GM21786 (cell line): Measurements from ENCODE around the gene CEP170B.

ENCODE experiments used
- ATAC-seq: cut with Tn5 transposase; IDR thresholded peaks from one replicate; pipeline ENCODE4 v1.9.1; 2021; ENCODE audit not compliant: unreplicated experiment

The CEP170B gene

DNA sequence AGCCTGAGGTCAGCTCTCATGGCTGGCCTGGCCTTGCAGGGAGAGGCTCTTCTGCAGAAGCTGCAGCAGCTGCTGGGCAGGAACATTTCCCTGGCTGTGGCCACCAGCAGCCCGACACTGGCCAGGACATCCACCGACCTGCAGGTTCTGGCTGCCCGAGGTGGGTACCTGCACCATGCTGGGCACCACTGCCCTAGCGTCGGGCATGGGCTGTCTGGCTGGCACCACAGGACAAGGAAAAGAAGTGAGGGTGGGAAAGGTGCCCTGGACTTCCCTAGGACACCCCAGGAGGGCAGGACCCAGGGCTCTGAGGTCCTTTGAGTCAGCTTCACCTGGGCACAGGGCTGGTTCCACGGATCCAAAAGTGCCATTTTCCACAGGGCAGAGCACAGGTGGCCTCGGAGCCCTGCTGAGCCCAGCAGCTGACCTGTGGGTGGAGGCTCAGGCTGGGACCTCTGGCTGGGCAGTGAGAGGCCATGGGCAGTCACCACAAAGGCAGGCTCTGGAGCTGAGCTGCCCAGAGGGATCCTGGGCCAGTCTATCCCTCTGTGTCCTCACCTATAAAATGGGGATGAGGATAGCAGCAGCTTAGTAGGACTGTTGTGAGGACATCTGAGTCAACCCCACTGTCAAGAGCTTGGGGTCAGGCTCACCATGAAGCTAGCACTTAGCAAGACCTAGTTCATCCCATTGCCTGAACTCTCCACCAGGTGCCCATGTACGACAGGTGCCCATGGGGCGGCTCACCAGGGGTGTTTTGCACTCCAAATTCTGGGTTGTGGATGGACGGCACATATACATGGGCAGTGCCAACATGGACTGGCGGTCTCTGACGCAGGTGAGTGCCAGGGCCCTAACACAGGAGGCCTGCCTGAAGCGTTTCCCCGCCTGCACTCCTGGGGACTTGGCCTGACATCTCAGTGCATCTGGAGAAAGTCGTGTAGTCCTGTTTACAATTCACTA lies 64.5 kb downstream of the CEP170B start:
- no peak for ATAC-seq

DNA sequence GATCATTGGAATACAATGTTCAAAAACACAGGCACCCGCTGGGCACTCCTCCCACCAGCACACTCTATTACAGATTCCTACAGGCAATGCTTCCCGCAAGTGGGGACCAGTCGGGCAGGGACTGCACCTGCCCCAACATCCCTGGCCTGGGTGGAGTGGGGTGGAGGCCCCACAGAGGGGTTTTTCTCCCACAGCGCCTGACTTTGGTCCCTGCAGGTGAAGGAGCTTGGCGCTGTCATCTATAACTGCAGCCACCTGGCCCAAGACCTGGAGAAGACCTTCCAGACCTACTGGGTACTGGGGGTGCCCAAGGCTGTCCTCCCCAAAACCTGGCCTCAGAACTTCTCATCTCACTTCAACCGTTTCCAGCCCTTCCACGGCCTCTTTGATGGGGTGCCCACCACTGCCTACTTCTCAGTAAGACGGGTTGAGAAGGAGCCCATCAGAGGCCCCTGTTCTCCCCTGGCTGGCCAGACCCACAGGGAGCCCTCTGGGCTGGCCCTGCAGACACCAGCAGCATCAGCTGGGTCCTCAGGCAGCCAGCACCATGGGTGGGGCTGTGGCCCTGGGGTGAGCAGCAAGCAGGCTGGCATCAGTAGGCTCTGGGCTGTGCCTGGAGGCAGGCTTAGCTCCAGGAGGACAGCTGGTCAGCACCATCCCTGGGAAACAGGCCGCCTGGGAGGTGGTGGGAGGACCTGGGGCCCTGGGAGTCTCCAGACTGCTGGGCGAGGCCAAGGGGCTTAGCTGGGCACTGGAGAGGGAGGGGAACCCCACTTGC lies 65.6 kb downstream of the CEP170B start:
- ATAC-seq = no peak

DNA sequence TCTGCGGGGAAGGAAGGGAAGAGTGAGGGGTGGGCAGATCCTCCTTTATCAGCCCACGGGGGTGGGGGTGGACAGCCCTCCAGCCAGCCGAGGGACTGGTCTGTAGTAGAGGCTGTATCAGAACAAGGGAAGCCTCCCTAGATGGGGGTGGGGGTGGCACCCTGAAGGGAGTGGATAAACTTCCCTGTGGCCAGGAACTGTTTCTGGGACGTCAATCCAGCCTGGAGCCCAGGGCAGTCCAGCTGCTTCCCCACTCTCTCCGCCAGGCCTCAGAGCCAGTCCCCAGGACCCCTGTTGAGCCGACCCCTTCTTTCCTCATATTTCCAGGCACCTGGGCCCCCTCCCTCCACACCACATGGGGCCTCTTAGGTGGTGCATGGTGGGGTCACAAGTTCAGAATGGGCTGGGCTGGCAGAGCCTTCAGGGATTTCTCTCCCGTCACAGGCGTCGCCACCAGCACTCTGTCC lies 66.3 kb downstream of the CEP170B start:
- no peak for ATAC-seq

DNA sequence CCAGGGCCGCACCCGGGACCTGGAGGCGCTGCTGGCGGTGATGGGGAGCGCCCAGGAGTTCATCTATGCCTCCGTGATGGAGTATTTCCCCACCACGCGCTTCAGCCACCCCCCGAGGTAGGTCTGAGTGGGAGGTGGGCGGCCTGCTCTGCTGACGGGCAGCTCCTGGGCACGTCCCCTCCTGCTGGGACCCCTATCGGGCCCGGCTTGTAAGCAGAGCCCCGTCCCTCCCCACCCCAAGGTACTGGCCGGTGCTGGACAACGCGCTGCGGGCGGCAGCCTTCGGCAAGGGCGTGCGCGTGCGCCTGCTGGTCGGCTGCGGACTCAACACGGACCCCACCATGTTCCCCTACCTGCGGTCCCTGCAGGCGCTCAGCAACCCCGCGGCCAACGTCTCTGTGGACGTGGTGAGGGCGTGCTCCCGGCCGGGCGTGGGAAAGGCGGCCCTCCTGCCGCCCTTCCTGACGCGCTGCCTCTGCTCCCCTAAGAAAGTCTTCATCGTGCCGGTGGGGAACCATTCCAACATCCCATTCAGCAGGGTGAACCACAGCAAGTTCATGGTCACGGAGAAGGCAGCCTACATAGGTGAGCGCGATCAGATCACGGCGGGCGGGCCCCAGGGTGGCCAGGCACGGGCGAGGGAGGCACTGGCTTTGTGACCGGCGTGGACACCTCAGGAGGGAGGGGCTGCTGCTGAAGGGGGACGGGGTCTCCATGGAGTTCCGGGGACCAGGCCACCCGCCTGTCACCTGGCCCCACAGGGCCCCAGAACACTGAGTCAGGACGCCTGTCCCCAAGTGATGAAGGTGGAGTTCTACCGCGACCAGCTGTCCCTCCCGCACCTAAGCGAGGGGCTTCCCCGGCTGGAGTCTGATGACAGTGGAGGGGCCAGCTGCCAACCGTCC lies 67.0 kb downstream of the CEP170B start:
- no peak for ATAC-seq

DNA sequence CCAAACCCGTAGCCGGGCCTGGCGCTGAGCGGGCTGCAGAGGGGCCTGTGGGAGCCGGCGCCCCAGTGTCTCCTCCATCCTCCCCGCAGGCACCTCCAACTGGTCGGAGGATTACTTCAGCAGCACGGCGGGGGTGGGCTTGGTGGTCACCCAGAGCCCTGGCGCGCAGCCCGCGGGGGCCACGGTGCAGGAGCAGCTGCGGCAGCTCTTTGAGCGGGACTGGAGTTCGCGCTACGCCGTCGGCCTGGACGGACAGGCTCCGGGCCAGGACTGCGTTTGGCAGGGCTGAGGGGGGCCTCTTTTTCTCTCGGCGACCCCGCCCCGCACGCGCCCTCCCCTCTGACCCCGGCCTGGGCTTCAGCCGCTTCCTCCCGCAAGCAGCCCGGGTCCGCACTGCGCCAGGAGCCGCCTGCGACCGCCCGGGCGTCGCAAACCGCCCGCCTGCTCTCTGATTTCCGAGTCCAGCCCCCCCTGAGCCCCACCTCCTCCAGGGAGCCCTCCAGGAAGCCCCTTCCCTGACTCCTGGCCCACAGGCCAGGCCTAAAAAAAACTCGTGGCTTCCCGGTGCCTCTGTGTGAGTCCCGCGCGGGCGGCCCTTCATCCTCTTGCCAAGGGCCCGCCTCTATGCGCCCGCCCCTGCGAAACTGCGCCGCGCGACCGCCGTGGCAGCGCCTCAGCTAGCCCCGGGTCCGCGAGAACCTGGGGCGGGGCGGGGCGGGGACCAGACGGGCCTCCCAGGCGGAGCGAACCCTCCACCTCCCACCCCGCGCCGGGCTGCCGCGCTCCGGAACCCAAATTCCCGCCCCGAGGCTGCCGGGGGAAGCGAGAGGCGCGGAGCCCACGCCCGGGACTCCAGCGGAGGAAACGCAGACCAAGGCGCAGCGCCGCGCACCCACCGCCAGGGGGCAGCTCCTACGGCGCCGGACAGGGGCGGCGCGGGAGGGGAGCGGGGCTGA lies 67.9 kb downstream of the CEP170B start:
- ATAC-seq = peak; percentile 56

DNA sequence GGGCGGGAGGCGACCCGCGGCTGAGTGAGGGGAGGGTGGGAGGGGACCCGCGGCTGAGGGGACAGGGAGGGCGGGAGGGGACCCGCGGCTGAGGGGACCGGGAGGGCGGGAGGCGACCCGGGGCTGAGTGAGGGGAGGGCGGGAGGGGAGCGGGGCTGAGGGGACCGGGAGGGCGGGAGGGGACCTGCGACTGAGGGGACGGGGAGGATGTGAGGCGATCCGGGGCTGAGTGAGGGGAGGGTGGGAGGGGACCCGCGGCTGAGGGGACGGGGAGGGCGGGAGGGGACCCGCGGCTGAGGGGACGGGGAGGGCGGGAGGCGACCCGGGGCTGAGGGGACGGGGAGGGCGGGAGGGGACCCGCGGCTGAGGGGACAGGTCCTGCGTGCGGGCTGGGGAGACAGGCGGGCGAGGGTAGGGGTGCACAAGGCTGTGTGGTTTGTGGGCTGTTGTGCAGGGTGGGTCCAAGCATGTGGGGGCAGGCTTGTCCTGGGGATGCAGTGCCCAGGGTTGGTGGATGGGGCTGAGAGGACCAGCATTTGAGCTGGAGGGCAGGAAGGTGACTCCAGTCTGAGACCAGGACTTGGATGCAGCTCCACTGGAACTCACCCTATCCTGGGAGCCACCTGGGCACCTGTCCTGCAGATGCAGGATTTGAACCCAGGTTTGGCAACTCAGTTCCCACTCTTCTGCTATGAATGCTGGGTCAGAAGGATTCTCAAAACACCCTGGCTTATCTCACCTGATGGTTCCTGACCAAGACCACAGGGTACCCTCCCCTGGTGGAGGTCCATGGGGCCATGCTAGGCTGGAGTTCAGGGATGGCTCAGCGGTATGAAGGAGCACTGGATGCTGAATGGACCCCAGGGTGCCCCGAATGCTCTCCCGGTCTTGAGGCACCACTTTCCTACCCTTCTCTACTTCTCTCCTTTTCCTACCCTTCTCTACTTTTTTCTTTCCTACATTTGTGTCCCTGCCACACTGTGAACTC lies 69.0 kb downstream of the CEP170B start:
- ATAC-seq = no peak

DNA sequence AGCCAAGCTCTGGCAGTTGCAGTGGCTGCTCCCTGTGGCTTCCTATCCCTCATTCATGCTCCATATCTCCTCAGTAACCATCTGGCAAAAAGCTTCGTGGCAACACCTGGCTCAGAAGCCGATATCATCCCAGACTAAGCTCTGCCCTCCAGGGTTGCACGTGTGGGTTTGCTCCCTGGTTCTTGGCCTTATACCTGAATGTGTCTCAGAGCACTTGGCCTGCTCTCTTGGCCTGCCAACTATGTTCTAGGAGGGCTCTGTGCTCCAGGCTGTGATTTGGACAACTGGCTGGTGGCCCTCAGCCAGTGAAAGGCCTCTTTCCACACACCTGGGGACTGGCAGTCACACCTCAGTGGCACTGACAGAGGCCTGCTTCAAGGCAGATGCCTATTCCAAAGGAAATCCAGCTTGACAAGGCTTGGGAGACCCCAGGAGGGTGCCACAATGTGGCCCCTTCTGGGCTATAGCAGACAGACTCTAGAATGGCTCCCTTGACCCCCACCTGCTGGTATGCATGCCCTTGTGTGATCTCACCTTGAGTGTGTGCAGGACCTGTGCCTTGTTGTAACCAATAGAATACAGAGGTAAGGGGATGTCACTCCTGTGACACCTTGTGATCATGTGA lies 70.1 kb downstream of the CEP170B start:
- no peak for ATAC-seq

DNA sequence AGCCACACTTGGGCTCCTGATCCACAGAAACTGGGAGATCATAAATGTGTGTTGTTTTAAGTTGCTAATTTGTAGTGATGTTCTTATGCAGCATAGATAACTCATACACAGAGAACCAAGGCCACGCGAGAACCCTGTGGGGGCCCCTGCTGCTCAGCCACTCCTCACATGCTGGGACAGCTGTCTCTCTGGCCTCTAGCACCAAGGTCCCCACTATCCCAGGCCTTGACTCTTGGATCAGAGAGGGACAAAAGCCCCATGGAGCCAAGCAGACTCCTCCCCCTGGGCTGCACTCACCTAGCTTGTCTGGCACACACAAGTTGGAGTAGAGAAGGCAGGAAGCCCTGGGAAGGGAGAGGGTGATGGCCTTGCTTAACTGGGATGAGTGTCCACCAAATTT lies 70.9 kb downstream of the CEP170B start:
- ATAC-seq = no peak

DNA sequence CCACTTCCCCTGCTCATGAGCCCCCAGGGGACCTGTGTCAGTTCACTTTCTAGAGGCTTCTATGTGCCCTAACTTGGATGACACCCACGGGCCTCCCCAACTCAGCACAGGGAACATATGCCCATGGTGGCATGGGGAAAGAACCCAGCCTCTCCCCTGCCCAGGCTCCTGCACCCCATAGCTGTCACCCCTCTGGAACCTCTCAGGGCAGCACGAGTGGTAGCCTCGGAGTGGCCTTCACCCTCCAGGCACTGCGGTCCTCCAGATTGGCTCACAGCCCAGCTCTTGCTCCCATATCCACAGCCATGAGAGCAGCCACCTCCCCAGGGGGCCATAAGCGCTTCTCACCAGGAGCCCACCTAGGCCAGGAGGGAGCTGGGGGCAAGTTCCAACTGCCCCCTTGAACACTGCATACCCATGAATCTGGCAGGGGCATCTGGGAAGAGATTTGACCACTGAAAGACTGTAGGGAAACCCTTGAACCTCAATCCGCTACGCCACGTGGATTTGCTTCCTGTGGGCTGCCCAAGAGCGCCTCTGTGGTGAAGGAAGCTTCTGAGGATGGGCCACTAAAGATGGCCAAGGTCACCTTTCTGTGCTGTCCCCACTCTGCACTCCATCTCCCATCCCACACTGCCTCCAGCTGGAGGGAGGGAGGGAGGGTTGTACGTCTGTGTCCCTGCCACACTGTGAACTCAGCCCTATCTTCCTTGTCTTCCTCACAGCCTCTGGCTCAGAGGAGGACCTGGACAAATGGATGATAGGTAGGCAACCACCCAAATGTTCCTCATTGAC lies 71.5 kb downstream of the CEP170B start:
- no peak for ATAC-seq

DNA sequence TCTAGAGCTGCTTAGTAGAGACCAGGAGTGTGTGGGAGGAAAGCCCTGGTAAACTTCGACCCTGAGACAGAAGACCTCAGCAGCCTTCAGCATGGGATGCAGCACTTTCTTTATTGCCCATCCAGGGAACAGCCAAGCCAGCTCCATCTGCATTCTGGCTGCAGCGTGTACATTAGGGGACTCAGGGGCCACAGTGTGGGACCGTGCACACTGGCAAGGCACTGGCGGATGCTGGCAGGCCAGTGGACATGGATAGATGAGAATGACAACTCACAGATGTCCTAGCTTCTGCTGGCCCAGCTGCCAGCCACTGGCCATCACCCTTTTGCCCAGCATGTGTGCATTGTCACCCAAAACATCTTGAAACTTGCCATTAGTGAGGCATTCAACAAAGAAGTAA lies 72.1 kb downstream of the CEP170B start:
- no peak for ATAC-seq

DNA sequence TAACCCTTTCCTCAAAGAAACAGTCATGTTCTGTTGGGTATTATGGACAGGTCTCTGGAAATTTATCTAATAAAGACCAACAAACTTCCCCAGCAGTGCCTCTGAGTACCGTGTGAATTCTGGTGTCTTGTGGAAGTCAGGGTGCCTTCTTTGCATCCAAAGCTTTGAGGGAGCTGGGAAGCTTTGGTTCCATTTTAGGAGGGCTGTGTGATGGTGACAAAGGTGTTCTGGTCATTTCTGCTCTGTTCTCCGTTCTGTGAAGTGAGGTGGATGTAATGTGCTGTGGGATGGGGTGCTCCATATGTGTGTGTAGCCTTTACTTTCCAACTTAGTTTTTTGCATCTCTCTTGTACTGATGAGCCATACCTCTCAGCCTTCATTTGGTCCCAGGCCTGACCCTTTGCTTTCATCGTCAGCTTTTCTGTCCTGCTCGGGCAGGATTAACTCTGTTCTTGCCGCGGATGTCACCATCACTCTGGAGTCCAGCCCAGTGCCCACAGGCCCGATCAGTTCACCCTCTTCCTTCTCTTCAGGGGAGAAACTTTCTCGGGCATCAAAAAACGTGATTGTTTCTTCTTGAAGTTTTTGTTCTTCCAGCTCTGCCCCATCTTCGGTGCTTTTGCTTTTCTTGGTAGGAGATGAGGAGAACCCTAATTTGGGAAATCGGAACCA lies 72.8 kb downstream of the CEP170B start:
- ATAC-seq = no peak

DNA sequence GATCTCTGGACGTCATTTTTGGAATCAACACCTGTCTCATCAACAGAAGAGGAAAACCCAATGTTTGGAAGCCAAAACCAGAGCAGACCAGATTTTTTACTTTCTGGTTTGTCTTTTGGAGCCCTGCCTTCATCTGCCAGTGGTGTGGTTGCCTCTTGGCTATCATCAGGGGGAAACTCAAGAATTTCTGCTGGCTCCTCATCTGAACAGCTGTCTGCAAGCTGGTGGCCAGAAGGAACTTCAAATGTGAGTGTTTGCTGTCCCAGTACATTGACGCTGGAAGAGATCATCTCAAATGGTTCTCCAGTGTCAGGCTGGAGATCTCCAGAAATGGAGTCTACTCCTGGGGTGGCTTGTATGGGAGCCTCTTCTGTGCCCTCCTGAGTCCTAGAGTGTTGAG lies 73.4 kb downstream of the CEP170B start:
- no peak for ATAC-seq

DNA sequence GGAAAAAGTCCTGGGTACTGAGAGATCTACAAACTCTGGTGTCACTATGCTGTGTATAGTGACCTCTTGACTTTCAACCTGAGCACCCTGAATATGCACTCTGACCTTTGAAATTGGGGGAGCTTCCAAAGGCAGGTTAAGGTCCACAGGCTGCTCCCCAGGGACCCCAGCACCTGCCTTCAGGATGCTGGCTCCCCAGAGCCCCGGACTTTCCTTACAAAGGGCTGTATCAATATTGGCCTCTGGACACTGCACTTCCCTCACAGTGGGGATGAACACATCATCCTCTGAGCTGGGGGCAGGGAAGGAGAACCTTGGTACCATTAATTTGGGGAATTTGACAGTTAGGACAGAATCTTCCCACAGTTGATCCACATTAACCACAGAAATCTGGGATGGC lies 73.9 kb downstream of the CEP170B start:
- ATAC-seq = no peak

DNA sequence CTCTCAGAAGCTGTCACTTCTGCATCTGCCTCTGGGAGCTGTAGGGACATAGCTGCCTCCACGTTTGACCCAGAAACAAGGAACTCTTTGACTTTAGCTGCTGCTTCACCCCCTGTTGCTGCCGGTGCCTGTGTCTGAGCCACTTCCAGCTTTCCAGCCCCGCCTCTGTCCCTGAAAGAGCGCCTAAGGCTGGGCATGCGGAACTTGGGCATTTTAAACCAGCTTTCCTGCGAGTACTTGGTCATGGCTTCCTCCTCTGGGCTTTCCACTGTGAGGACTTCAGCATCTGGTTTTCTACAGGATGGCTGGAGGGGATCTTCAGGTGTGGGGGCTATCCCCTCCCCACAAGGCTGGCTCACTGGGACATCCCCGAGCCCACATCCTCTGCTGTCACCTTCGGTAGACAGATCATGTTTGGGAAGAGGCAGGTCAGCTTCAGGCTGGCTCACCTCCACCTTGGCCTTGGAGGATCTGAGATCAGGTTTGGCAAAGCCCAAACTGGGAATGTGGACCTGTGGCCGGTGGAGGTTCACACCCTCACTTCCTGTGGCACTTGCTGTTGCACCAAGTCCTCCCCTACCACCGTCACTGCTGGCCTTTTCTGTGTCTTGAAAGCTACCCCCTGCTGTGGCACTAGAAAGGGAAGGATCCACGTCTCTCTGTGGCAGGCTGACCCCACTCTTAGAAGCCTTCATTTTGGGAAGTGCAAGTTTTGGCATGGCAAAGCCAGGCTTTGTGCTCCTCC lies 74.8 kb downstream of the CEP170B start:
- ATAC-seq = no peak

DNA sequence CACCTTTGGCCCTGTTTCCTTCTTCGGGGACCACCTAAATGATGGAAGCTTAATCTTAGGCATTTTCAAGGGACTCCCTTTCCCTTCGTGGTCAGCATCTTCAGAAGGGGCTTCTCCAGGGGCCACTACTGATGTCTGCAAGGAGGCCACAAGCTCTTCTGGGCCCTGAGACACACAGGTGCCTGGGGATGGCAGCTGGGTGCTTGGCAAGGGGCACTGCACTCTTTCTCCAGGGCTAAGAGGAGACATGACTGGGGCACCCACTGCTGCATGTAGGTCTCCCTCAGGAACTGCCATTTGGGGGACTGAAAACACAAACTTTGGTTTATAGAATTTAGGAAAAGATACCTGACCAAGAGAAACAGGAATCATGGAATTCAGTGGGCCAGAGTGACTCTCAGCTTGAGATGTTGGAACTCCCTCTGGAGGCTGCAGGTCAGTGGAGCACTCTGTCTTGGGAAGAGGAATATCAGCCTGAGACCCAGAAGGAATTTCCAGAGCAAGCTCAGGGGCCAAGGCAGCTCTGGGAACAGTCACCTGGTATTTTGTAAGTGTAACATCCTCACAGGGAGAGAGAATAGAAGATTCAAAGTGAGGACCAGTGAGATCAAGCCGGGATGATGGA lies 75.6 kb downstream of the CEP170B start:
- no peak for ATAC-seq
